ENCODE measurements around the gene COBLL1.

The COBLL1 gene

GRCh38 chr2:164754157-164755093 lies 87.2 kb downstream of the COBLL1 start:
- DNase-seq: no peak

- DNase-seq: no peak
Observed at GRCh38 chr2:164752956-164753355, 88.7 kb downstream of the COBLL1 start.

GRCh38 chr2:164747783-164748433 lies 93.7 kb downstream of the COBLL1 start:
- no peak for DNase-seq

GRCh38 chr2:164747140-164747539 lies 94.5 kb downstream of the COBLL1 start:
- DNase-seq: no peak

DNA sequence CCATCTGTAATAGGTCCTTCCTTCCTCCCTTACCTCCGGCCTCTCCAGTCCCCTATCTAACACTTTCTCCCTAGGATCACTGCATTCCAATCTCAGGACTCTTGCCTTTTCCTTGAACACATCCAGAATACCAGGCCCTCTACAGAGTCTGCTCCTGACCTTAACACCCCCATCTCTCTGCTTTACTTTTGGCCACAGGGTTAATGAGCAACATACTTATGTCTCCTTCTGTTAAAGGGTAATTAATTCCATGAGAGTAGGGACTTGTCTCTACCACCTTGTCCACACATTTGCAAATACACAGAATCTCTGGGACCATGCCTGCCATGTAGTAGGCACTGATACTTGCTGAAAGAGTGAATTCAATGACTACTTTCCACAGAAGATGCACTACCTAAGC lies 94.9 kb downstream of the COBLL1 start:
- DNase-seq: no peak

DNA sequence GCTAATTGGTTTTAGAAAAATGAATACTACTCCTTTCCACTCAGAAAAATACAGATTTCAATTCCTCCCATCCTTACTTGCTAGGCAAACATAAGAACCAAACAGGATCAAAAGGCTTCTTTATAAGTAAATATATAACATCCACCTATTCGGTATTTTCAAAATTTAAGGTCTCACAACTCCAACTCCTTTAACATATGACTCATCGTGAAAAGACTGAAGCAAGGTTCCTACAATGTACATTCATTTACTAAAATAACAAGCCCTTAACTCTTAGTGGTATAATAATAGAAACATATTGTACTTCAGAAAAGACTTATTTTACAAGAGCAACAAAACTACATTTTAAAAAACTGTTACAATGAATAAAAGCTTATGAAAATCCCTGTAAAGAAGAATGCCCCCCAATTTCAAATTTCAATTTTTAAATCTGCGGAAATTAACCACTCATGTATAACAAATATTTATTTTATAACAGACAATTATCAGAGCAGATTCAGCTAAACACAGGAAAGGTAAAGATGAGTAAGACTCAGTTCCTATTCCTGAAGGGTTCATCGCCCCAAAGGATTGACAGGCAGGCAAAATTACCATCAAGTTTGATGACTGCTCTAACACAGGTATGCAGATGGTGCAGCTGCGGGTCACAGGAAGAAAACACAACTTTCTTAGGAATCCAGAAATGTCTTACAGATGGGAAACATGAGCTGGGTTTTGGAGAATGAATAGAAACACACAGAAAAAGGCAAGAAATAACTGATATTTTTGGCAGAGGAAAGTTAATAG lies 96.4 kb downstream of the COBLL1 start:
- no peak for DNase-seq

DNA sequence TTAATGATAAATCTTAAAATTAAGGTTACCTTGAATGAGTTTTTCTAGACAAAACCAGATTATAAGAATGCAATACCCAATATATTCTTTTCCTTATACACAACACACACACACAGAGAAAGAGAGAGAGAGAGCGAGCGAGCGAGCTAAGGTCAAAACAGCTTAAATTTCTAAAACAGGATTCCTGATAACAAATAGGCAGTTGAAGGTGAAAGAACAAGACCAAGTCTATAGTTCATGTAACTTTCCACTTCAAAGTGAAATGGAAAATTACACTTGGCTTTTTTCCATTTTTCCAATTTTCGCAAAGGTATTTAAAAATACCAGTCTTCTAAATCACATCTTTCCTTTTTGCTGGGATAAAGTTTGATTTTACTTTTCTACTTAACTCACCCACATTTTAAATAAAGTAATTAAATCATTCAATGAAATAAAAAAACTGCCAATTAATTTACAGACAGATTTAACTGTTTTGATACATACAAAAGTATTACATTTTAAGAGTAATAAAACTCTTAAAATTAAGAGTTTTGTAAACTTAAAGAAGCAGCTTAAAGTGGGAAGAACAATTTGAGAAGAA lies 98.8 kb downstream of the COBLL1 start:
- no peak for DNase-seq

GRCh38 chr2:164739966-164740365 lies 101.7 kb downstream of the COBLL1 start:
- no peak for DNase-seq

DNA sequence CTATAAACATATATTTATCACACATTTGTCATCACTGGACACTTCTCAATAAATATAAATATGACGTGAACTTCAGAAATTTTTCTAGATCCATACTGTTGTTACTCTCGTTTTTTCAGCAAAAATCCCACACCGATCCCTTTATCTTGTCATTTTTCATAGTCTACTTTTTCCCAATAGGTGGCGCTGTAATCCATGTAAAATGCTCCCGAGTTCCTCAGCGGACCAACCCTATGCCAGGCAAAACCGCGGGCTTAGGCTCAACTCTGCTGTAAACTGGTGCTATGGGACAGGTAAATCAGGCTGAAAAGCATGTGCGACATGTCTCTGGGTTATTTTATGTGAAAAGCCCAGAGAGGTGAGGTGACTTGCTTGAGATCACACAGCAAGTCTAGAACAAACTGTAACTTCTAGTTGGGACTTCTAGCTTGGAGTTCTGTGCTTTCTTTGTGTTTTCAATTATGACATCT lies 104.0 kb downstream of the COBLL1 start:
- DNase-seq: no peak

- DNase-seq: no peak
Observed at GRCh38 chr2:164735309-164735919, 106.2 kb downstream of the COBLL1 start.

- DNase-seq: no peak
Observed at GRCh38 chr2:164734196-164734595, 107.4 kb downstream of the COBLL1 start.

- DNase-seq: no peak
Observed at GRCh38 chr2:164725542-164725941, 116.1 kb downstream of the COBLL1 start.

GRCh38 chr2:164722616-164723338 lies 118.8 kb downstream of the COBLL1 start:
- DNase-seq: no peak

DNA sequence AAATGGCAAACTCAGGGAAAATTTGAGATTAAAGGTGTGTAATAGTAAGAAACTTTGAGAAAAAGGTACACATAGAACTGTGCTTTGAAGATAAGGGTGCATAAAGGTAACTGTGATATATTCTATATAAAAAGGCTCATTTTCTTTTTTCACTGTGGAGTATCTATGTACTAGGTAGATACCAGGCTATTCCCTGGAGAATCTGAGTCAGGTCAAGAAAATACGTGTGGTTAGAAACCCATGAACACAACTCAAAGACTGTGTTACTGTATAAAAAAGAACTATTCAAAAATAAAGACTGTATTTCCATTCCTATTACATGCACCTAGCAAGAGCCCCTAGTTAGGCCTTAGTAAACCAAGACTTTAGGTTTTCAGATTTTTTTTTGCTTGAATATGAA lies 120.2 kb downstream of the COBLL1 start:
- DNase-seq: no peak

DNA sequence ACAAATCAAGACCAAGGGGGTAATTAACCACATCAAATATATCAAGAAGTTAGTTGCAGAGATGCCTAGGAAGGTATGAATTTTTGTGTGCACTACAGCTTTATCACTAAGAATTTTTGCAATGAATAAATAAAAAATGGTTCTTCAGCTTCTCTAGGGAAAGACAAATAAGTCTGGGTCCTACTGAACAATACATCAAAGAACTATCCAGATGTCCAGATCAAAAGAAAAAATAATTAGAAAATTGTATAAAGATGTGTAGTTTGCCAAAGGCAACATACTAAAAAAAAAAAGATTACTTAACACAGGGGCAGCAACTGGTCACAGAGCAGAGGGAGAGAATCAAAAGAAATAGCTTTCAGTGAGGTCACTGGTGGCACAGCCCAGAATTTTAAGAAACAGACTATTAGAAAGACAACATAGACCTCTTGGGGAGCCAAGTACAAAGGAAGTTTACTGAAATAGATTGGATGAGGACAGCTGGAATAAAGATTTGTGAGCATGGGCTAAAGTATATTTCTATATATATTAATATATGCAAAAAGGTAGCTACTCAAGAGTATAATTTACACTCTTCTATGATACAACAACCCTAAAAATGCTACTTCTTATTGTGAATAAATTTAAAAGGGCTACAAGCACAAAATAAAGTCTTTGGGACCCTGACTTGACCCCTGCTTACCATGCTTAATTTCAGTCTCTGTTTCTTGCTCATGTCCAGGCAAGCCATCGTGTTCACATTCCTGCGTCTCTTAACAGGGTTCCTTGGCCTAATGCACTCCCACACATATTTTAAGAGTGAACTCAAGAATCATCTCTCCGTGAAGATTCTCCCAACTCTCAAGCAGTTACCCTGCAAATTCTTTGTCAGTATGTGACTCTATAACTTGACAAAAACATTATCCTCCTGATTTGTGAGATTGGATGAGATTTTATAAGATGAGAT lies 121.4 kb downstream of the COBLL1 start:
- DNase-seq: no peak

DNA sequence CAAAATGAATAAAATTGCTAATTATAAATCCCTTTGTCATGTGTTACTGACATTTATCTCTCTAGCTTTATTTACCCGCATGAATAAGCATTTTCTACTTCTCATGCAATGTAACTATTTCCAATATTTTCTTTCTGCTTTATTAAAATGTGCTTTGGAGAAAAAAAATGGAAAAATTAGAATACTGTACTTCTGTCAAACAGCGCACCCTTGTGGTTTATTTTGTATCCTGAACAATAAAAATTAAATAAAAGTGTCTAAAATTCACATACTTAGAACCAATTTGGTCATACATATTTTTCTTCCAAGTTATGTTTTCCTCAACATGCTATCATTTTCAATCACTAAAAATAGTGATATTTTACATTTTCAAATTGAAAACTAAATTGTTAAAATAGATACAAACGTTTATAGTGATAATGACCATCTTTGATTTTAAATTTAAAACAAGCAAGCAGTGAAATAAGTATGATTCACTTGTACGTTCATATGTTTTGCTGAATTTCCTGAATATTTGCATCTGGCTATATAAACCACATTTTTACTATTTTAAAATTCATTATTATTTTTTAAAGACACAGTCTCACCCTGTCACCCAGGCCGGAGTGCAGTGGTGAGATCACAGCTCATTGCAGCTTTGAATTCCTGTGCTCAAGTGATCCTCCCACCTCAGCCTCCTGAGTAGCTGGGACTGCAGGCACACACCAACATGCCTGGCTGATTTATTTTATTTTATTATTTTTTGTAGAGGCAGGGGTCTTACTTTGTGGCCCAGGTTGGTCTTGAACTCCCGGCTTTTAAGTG lies 124.4 kb downstream of the COBLL1 start:
- DNase-seq: no peak

GRCh38 chr2:164714471-164714870 lies 127.2 kb downstream of the COBLL1 start:
- DNase-seq: no peak

GRCh38 chr2:164711766-164712138 lies 129.9 kb downstream of the COBLL1 start:
- DNase-seq: no peak

GRCh38 chr2:164710837-164711765 lies 130.5 kb downstream of the COBLL1 start:
- no peak for DNase-seq

Data from activated effector memory CD4-positive, alpha-beta T cell treated with Interleukin-2 at 50 U/mL for 16 hours (primary cell).